Adrenal gland (tissue), 19 donors: Measurements from ENCODE around the gene CBLL1. TPM values are rescaled to one million over a fixed set of nuclear protein-coding genes. Genes with fewer than 3 reads are reported as not detected.

Experiments used
- DNase-seq, 7 donors: peaks; one replicate each; pipeline ENCODE4 v3.0.0-alpha.2; 2019 to 2020
- H3K27ac ChIP-seq, 5 donors: fragments of 200-600 bp; sonication (generic) in 4 of 5; 1 replicate in 3 of 5; 2 replicates in 2 of 5; pipeline versions ENCODE4 v1.5.1 to v1.8.0; 2016 to 2020; ENCODE audit warnings: mild to moderate bottlenecking in 1 of 5
- H3K27me3 ChIP-seq: fragments of 200-600 bp; 2 replicates; pipeline ENCODE4 v1.8.0; 2021
- H3K36me3 ChIP-seq, 2 donors: fragments of 200-600 bp; replicated peaks in 1 of 2; 1 replicate in 1 of 2; 2 replicates in 1 of 2; pipeline versions ENCODE4 v1.5.1 to v1.8.0; 2018 to 2022
- H3K4me1 ChIP-seq, 2 donors: fragments of 200-600 bp; replicated peaks in 1 of 2; 1 replicate in 1 of 2; 2 replicates in 1 of 2; pipeline versions ENCODE4 v1.5.1 to v1.8.0; 2018 to 2021
- H3K4me3 ChIP-seq, 4 donors: fragments of 200-600 bp; sonication (generic) in 3 of 4; one replicate each; pipeline ENCODE4 v1.5.1; 2016 to 2018
- H3K9me3 ChIP-seq, 3 donors: fragments of 200-600 bp; sonication (generic) in 1 of 3; replicated peaks in 1 of 3; 1 replicate in 2 of 3; 2 replicates in 1 of 3; pipeline versions ENCODE4 v1.5.1 to v1.8.0; 2016 to 2021
- POLR2A ChIP-seq, 2 donors: fragments of 450-650 bp; IDR thresholded peaks; one replicate each; pipeline ENCODE4 v1.6.1; 2017; ENCODE audit warnings: antibody characterized with exemption in 2 of 2, mild to moderate bottlenecking in 2 of 2, moderate library complexity in 1 of 2
- WGBS, 4 donors: extraction: QIAGEN DNeasy Blood & Tissue Kit in 2 of 4; methylation state at CpG; one replicate each; pipeline versions ENCODE4 v1.1.5 to v1.1.7; 2013 to 2017; 5-methylcytosine and 5-hydroxymethylcytosine counted together
- intact Hi-C, 2 donors: fragments of 100-400 bp; cut with DNase I; formaldehyde crosslinking; loops; one replicate each; pipeline versions ENCODE4 v1.14.1 to v1.15.0; 2022 to 2023
- long read RNA-seq, 10 donors: library from polyadenylated mRNA in 3 of 10; unstranded in 2 of 10; stranded (forward) in 1 of 10; transcript quantifications; one replicate each; pipeline ENCODE4 v2.0.0 and lab custom pipeline, GENCODE V29; 2021 to 2026
- polyA plus RNA-seq, 3 donors: library from polyadenylated mRNA; stranded (reverse); fragments of 200-250 nt in 2 of 3; fragments of 350-450 nt in 1 of 3; fragmentation: Illumina TruSeq in 1 of 3; extraction: RNeasy Lipid Tissue Mini Kit (QIAGEN cat#74804) in 1 of 3; gene quantifications; one replicate each; pipeline ENCODE4 v1.2.3, GENCODE V29; 2013 to 2014
- total RNA-seq, 9 donors: library from RNA; depleted of rRNA in 4 of 9; stranded (reverse); fragments of >200 nt in 4 of 9; fragments of 120-200 nt in 1 of 9; fragmentation: NEBNext Ultra II Directional in 1 of 9; extraction: Animal tissue kit (Norgen Biotek cat#: 25700) in 1 of 9; gene quantifications; one replicate each; pipeline versions ENCODE4 v1.1.0 to v1.2.4, GENCODE V29; 2013 to 2023
- TF ChIP-seq, protein P1 (sequence below), 6 experiments: fragments of 450-650 bp in 4 of 6; fragments of 200-600 bp in 2 of 6; sonication (generic) in 1 of 6; IDR thresholded peaks; 1 replicate in 5 of 6; 2 replicates in 1 of 6; pipeline versions ENCODE4 v1.5.1 to v1.8.0; 2016 to 2021; ENCODE audit warnings: antibody characterized with exemption in 6 of 6, mild to moderate bottlenecking in 2 of 6, moderate library complexity in 1 of 6
- donor health status: healthy with polysubstance abuse.
- donor health status: Bipolar disorder and iron deficiency.
- donor health status: DM: yes; HTN: yes; CAD: no.
- donor health status: DM: no; HTN: no; CAD: no.
- donor health status: DM: no; HTN: no; CAD: no.
- donor health status: DM: yes; HTN: yes; CAD: no.

Gene CBLL1, protein sequence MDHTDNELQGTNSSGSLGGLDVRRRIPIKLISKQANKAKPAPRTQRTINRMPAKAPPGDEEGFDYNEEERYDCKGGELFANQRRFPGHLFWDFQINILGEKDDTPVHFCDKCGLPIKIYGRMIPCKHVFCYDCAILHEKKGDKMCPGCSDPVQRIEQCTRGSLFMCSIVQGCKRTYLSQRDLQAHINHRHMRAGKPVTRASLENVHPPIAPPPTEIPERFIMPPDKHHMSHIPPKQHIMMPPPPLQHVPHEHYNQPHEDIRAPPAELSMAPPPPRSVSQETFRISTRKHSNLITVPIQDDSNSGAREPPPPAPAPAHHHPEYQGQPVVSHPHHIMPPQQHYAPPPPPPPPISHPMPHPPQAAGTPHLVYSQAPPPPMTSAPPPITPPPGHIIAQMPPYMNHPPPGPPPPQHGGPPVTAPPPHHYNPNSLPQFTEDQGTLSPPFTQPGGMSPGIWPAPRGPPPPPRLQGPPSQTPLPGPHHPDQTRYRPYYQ
- total RNA-seq (10 to 100 TPM; 16.4 to 34.1 (median 19.8) TPM), polyA plus RNA-seq (10 to 100 TPM in 1 of 3 donors, 1 to 10 TPM in 2; 4.0 to 32.3 (median 5.1) TPM)
- long read RNA-seq, donor 1, full-length matches to known transcripts = 6 of 6 reads
- long read RNA-seq, donor 1, partial matches to known transcripts = 0 of 6 reads
- long read RNA-seq, donor 1, other reads (novel, unspliced or antisense) = 0 of 6 reads
- long read RNA-seq, donor 2, full-length matches to known transcripts = 3 of 3 reads
- long read RNA-seq, donor 2, partial matches to known transcripts = 0 of 3 reads
- long read RNA-seq, donor 2, other reads (novel, unspliced or antisense) = 0 of 3 reads
- long read RNA-seq, donor 3, full-length matches to known transcripts = 4 of 12 reads
- long read RNA-seq, donor 3, partial matches to known transcripts = 8 of 12 reads
- long read RNA-seq, donor 3, other reads (novel, unspliced or antisense) = 0 of 12 reads
- long read RNA-seq, donor 4, partial matches to known transcripts = 0 of 1 reads
- long read RNA-seq, donor 4, other reads (novel, unspliced or antisense) = 1 of 1 reads
- long read RNA-seq, donor 5, full-length matches to known transcripts = 10 of 12 reads
- long read RNA-seq, donor 5, partial matches to known transcripts = 0 of 12 reads
- long read RNA-seq, donor 5, other reads (novel, unspliced or antisense) = 2 of 12 reads
- long read RNA-seq, donor 6, full-length matches to known transcripts = 2 of 2 reads
- long read RNA-seq, donor 6, partial matches to known transcripts = 0 of 2 reads
- long read RNA-seq, donor 6, other reads (novel, unspliced or antisense) = 0 of 2 reads
- long read RNA-seq, donor 7, partial matches to known transcripts = 0 of 3 reads
- long read RNA-seq, donor 7, other reads (novel, unspliced or antisense) = 0 of 3 reads
- long read RNA-seq, donor 8, full-length matches to known transcripts = 7 of 7 reads
- long read RNA-seq, donor 8, partial matches to known transcripts = 0 of 7 reads
- long read RNA-seq, donor 8, other reads (novel, unspliced or antisense) = 0 of 7 reads
- long read RNA-seq, donor 9, full-length matches to known transcripts = 5 of 5 reads
- long read RNA-seq, donor 9, partial matches to known transcripts = 0 of 5 reads
- long read RNA-seq, donor 9, other reads (novel, unspliced or antisense) = 0 of 5 reads
- long read RNA-seq, donor 10, full-length matches to known transcripts = 3 of 3 reads
- long read RNA-seq, donor 10, partial matches to known transcripts = 0 of 3 reads
- long read RNA-seq, donor 10, other reads (novel, unspliced or antisense) = 0 of 3 reads

DNA sequence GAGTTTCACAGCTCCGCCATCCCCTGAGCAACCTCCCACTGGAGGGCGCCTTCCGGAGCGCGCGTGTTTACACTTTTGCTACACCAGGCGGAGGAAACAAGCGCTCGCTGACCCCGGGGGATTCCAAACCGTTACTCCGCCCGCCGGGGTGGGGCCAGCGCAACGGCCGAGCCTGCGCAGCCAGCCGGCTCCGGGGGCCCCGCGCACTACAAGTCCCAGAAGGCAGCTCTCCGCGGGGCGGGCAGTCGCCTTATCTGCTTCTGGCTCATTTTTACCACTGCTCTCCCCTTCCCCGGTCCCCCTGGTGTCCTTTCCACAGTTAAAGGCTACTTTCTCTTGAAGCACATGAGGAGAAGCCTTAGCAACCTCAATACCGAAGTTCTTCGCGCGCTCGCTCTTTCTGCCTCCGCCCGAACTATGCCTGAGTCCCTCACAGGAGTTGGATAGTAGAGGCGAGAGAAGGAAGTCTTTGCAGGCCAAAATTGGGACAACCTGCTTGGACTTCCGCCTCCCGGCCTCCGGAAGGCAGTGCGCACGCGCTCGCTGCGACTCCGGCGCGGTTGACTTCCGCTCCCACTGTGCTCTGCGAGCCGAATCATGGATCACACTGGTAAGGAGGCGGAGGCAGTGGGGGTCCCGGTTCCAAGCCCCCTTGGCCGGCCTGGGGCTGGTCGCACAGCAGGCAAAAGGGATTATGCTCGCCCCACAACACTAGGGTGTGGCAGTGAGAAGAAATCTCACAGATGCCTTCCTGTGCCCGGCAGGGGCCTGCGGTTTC lies at the start of gene CBLL1:
Gene CBLL1, plus strand, starts transcription at position 576 of the 778 bp plus-strand sequence. Its CDS starts 22 bp downstream, at position 598.
- Histone ChIP-seq H3K4me3 (peak within 1 kb of the TSS; percentile 26 to 83 (median 69)), H3K27ac (peak within 1 kb of the TSS; percentile 60 to 96 (median 95)), H3K27me3 (no peaks in the 10 kb centered on the region), H3K9me3 (no peaks in the 10 kb centered on the region), H3K4me1 (peaks cover 12 to 39% of the 10 kb centered on the region in 2 donors), H3K36me3 (no peaks in the 10 kb centered on the region)
- DNase-seq = peak; percentile 96 to 98 (median 97)
- TF ChIP-seq POLR2A (IDR thresholded peaks at IDR 0.05) = peak in 1 of 2 donors; percentile 77
- TF ChIP-seq, protein P1, sequence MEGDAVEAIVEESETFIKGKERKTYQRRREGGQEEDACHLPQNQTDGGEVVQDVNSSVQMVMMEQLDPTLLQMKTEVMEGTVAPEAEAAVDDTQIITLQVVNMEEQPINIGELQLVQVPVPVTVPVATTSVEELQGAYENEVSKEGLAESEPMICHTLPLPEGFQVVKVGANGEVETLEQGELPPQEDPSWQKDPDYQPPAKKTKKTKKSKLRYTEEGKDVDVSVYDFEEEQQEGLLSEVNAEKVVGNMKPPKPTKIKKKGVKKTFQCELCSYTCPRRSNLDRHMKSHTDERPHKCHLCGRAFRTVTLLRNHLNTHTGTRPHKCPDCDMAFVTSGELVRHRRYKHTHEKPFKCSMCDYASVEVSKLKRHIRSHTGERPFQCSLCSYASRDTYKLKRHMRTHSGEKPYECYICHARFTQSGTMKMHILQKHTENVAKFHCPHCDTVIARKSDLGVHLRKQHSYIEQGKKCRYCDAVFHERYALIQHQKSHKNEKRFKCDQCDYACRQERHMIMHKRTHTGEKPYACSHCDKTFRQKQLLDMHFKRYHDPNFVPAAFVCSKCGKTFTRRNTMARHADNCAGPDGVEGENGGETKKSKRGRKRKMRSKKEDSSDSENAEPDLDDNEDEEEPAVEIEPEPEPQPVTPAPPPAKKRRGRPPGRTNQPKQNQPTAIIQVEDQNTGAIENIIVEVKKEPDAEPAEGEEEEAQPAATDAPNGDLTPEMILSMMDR (IDR thresholded peaks at IDR 0.05) = peak; percentile 45 to 78 (median 66)
- intact Hi-C loops = loop anchor here (5.0 to 10.0 kb wide), 2 partner anchors 129 to 131 kb away; no protein-coding TSS in a partner anchor
- WGBS, 4 donors = 0% methylated on average over 19 to 56 of the region's 56 CpGs

DNA sequence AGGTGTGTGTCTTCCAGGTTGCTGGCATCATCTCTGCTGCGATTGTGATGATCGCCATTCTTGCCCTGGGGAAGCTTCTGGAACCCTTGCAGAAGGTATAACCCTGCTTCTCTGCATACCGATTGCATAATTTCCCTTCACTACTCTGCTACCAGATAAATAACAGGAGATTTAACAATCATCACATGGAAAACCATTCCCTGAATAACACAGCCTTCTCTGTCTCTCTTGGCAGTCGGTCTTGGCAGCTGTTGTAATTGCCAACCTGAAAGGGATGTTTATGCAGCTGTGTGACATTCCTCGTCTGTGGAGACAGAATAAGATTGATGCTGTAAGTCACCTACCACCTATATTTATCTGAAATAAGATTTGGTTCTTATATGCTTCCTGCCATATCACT lies 49.6 kb upstream of the CBLL1 start:
- Histone ChIP-seq H3K27me3 (no peaks in the 10 kb centered on the region), H3K9me3 (no peaks in the 10 kb centered on the region), H3K4me1 (peaks cover 0 to 5% of the 10 kb centered on the region in 2 donors), H3K27ac (no peak overlapping the region), H3K4me3 (no peak overlapping the region), H3K36me3 (no peaks in the 10 kb centered on the region)
- intact Hi-C loops = no loop called here
- WGBS, 4 donors = 20 to 65% (median 50%) methylated on average over 5 of the region's 5 CpGs
- TF ChIP-seq POLR2A (IDR thresholded peaks at IDR 0.05) = no peak
- TF ChIP-seq, protein P1 (IDR thresholded peaks at IDR 0.05) = no peak
- no peak for DNase-seq

DNA sequence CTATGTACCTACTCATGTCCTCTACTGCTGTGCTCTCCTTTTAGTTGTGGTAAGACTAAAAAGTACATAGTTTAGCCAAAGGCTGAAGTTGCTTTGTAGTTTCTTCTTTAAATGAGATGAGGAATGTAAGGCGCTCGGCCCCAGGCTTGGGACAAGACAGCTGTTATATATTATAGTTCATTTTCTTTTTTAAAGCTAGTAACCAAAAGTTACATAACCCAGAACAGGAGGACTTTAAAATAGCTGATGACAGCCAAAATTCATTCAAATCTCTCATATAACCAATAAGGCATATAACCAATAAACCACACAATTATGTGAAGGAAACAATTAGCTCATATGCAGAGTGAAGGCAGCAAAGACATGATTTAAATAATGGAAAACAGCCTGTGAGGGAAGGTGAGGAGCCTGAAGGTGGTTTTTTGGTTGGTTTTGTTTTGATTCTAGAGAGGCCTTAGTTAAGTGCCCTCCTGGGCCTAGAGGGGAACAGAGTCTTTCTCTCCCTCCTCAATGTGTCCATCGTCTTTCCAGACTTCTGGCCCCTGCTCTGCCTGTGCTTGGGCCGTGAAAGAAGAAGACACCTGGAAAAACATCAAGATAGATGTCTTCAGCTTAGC lies 47.5 kb upstream of the CBLL1 start:
- 83 to 90% (median 88%) methylated on average over 4 of the region's 4 CpGs for WGBS, 4 donors
- Histone ChIP-seq H3K9me3 (no peaks in the 10 kb centered on the region), H3K27ac (no peak overlapping the region), H3K36me3 (no peaks in the 10 kb centered on the region), H3K4me1 (peaks cover 0 to 5% of the 10 kb centered on the region in 2 donors), H3K27me3 (no peaks in the 10 kb centered on the region), H3K4me3 (no peak overlapping the region)
- intact Hi-C loops = no loop called here
- no peak for DNase-seq
- TF ChIP-seq, protein P1 (IDR thresholded peaks at IDR 0.05) = no peak
- TF ChIP-seq POLR2A (IDR thresholded peaks at IDR 0.05) = no peak
